ENCODE results near the gene FBN1.

Gene FBN1

DNA sequence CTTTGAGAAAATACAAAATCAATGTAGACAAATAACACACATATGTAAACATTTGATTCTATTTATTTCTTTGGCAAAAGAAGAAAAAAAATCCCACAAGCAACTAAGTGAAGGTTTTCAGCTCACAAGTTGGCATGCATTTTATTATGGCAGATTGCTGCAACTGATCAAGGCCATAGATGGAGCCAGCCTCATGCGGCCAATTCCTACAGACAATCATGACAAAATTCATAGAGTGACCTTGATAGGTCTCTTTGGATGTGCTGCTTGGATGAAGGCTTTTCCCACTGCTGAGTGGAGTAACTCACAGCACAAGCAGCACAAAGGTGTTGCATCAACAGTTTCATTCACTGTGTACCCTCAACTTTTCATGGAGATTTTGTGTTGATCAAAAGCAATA lies 22.1 kb downstream of the FBN1 start:
- no peak for DNase-seq (ENCODE audit: low read depth in 3 of 3)

GRCh38 chr15:48622237-48622636 lies 23.3 kb downstream of the FBN1 start:
- no peak for DNase-seq (ENCODE audit: low read depth in 3 of 3)

GRCh38 chr15:48619446-48619845 lies 26.1 kb downstream of the FBN1 start:
- no peak for DNase-seq (ENCODE audit: low read depth in 3 of 3)

- no peak for DNase-seq (ENCODE audit: low read depth in 3 of 3)
Measured at GRCh38 chr15:48617619-48618018, 27.9 kb downstream of the FBN1 start.

GRCh38 chr15:48616216-48616615 lies 29.3 kb downstream of the FBN1 start:
- no peak for DNase-seq (ENCODE audit: low read depth in 3 of 3)

DNA sequence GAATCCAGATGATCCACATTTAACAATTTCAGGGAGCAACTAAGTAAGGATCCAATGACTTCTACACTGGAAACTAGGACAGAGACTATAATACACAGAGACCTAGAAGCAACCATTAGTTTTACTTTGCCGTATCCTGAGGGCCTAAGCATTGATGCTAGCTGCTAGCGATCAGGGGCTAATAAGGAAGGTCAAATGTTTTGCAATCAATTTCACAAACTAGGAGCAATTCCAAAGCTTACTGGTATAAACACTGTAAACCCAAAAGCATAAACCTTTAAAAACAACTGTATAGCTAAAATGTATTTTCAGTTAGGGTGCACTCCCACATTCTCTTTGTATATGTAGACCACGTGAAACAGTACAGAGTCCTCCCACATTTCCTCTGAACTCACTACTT lies 31.5 kb downstream of the FBN1 start:
- no peak for DNase-seq (ENCODE audit: low read depth in 3 of 3)

DNA sequence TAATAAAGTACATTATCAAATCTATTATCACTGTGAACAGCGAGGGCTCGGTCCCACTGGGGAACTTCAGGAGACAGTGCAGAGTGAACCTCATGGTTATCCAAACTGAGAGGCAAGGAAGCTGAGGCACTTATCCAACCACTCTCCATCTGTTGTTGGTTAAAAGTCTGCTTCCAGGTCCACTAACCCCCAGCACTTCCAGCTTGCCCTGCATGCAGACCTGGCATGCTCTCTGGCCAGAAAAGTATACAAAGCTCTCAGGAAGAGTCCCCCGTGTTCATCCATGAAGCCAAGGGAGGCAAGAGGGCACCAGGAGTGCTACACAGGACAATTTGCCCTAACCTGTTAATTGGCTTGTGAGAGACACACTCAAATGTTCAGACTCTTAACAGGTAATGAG lies 36.0 kb downstream of the FBN1 start:
- DNase-seq (ENCODE audit: low read depth in 3 of 3) = no peak

- DNase-seq (ENCODE audit: low read depth in 3 of 3) = no peak
Measured at GRCh38 chr15:48607846-48608245, 37.7 kb downstream of the FBN1 start.

- no peak for DNase-seq (ENCODE audit: low read depth in 3 of 3)
Measured at GRCh38 chr15:48604567-48604966, 40.9 kb downstream of the FBN1 start.

DNA sequence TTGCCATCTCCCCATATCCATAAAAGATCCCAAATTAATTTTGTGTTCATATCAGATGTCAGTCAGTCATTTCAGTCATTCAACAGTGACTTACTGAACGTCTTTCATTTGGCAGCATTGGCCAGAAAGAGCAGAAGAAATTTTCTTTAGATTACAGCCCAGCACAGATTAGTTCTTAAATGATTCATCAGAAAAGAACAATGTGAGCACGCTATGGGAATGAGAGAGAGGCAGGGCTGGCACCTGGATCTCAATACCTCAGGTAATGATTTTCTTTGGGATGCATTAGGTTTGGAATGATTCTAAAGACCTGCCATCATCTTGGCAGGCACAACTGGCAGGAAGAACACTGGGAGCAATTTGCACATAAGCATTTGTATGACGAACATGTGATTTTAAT lies 41.6 kb downstream of the FBN1 start:
- no peak for DNase-seq (ENCODE audit: low read depth in 3 of 3)

DNA sequence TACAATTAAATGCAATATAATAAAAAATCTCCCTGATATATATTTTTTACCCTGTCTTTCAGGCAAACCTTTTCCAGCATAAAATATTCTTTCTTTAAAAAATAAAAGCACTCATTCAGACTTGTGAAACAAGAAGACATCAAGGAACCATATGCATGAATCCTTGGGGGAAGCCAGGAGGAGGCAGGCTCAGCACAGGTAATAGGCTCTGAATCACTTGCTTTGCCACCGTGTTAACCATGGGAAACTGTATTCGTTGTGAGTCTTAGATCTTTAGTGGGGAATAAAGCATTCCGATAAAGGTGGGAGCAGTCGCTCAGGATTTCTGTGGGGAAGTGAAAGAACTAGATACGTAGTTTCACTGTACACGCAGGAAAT lies 42.4 kb downstream of the FBN1 start:
- DNase-seq (ENCODE audit: low read depth in 3 of 3) = no peak

- DNase-seq (ENCODE audit: low read depth in 3 of 3) = no peak
Measured at GRCh38 chr15:48602358-48603122, 43.0 kb downstream of the FBN1 start.

DNA sequence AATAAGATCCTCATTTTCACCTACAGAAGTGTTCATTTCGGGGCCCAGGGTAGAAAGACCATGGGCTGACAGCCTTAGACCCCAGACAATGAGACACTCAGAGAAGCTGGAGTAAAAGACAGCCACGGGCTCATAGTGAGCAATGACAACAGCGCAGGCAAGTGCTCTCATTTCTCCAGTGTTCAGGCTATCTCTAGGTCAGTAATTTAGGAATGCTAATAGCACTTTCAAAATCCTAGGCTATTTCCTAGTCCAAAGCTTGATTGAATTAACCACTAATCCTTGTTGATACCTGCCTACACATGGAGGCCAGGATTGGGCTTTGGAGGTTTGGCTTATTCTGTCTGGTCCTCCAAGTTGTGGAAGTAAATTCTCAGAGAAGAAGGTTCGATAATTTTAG lies 44.4 kb downstream of the FBN1 start:
- no peak for DNase-seq (ENCODE audit: low read depth in 3 of 3)

GRCh38 chr15:48596841-48597240 lies 48.7 kb downstream of the FBN1 start:
- no peak for DNase-seq (ENCODE audit: low read depth in 3 of 3)

- DNase-seq (ENCODE audit: low read depth in 3 of 3) = no peak
Measured at GRCh38 chr15:48596415-48596814, 49.1 kb downstream of the FBN1 start.

- DNase-seq (ENCODE audit: low read depth in 3 of 3) = no peak
Measured at GRCh38 chr15:48595981-48596380, 49.5 kb downstream of the FBN1 start.

- no peak for DNase-seq (ENCODE audit: low read depth in 3 of 3)
Measured at GRCh38 chr15:48592933-48593332, 52.6 kb downstream of the FBN1 start.

- DNase-seq (ENCODE audit: low read depth in 3 of 3) = no peak
Measured at GRCh38 chr15:48592221-48592731, 53.2 kb downstream of the FBN1 start.

DNA sequence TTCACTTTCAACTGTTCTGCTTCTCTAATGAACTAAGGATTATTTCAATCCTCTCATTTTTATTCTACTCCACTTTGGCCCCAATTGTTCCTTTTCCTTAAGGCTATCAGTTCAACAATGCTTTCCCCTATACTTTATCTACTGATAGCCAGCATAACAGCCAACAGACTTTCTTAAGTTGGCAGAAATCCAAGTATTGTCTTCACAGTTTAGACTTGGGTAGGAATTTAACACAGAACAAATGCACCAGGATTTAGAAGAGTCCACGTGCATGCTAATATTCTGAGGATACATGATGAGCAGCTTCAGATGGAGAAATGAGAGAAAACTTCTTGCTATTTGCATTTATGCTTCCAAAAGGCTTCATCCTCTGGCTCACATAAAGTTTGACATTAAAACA lies 54.8 kb downstream of the FBN1 start:
- DNase-seq (ENCODE audit: low read depth in 3 of 3) = no peak

DNA sequence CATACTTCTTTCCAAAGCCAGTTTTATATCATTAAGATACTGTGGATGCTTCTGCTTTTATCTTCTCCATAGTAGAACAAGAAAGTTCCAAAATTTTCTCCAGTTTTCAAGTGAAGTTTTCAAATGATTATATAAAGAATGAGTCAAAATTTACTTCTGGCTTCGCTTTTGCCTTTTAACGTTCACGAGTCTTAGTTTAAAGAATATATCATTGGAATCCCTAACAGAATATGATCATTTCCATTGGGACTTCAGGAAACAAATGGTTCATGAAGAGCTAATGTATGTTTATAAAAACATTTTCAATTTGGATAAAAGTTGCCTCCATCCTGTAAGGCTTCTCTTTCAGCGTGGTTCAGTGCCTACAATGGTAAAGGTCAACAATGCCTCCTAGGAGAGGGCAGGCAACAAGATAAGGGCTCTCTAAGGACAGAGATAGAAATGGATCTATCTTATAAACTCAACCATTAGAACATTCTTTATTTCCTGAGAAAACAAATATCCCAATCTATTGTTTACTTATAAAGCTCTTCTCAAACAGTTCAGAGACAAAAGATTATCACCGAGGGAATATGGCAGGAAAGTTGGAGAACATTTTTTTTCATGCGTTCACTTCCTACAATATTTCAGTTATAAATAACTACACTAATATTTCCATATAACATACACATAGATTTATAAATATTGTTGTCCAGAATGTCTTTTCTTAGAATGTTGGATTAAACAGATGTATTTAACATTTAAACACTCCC lies 60.5 kb downstream of the FBN1 start:
- no peak for DNase-seq (ENCODE audit: low read depth in 3 of 3)

GRCh38 chr15:48584090-48584811 lies 61.3 kb downstream of the FBN1 start:
- DNase-seq (ENCODE audit: low read depth in 3 of 3) = no peak

- no peak for DNase-seq (ENCODE audit: low read depth in 3 of 3)
Measured at GRCh38 chr15:48582452-48583247, 62.9 kb downstream of the FBN1 start.
